ENCODE data around the gene SPATA9. TPM values are rescaled to one million over a fixed set of nuclear protein-coding genes. Genes with fewer than 3 reads are reported as not detected.

SPATA9 gene
- total RNA-seq, 4 donors from 2014 or later = 0.76 TPM; not detected in 3

DNA sequence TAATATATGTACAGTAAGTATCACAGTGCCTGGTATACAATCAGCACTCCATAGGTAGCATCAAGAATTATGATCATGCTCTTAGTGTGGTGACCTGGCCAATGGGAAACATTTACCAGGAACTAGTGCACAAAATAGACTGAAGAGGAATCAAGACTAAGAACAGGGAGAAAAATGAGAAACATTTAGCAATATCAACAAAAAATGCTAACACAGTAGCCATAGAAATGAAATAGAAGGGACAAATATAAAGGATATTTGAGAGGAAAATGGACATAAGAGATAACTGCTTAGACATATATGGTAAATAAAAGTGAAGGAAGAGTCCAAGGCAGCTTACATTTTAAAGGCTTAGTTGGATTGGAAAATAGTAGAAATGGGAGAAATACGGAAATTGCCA lies 16.5 kb upstream of the SPATA9 start:
- no peaks in the 10 kb centered on the region for H3K4me1 ChIP-seq
- no peak overlapping the region for H3K27ac ChIP-seq
- no peak overlapping the region for H3K4me3 ChIP-seq
- no peaks in the 10 kb centered on the region for H3K27me3 ChIP-seq
- TF ChIP-seq, protein P1, sequence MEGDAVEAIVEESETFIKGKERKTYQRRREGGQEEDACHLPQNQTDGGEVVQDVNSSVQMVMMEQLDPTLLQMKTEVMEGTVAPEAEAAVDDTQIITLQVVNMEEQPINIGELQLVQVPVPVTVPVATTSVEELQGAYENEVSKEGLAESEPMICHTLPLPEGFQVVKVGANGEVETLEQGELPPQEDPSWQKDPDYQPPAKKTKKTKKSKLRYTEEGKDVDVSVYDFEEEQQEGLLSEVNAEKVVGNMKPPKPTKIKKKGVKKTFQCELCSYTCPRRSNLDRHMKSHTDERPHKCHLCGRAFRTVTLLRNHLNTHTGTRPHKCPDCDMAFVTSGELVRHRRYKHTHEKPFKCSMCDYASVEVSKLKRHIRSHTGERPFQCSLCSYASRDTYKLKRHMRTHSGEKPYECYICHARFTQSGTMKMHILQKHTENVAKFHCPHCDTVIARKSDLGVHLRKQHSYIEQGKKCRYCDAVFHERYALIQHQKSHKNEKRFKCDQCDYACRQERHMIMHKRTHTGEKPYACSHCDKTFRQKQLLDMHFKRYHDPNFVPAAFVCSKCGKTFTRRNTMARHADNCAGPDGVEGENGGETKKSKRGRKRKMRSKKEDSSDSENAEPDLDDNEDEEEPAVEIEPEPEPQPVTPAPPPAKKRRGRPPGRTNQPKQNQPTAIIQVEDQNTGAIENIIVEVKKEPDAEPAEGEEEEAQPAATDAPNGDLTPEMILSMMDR (IDR thresholded peaks at IDR 0.05 in 4 of 5, conservative IDR thresholded peaks at IDR 0.05 in 1 of 5) = no peak
- no peak for TF ChIP-seq POLR2A (IDR thresholded peaks at IDR 0.05)
- H3K9me3 ChIP-seq = no peaks in the 10 kb centered on the region
- DNase-seq (no peak), ATAC-seq (no peak)
- intact Hi-C loops (cut with DNase I; ENCODE audit: low total_unique reads) (no loop called here), in situ Hi-C loops (cut with MboI; ENCODE audit: low sequenced_read_pairs in 4 of 4) (no loop called here)
- no peaks in the 10 kb centered on the region for H3K36me3 ChIP-seq

DNA sequence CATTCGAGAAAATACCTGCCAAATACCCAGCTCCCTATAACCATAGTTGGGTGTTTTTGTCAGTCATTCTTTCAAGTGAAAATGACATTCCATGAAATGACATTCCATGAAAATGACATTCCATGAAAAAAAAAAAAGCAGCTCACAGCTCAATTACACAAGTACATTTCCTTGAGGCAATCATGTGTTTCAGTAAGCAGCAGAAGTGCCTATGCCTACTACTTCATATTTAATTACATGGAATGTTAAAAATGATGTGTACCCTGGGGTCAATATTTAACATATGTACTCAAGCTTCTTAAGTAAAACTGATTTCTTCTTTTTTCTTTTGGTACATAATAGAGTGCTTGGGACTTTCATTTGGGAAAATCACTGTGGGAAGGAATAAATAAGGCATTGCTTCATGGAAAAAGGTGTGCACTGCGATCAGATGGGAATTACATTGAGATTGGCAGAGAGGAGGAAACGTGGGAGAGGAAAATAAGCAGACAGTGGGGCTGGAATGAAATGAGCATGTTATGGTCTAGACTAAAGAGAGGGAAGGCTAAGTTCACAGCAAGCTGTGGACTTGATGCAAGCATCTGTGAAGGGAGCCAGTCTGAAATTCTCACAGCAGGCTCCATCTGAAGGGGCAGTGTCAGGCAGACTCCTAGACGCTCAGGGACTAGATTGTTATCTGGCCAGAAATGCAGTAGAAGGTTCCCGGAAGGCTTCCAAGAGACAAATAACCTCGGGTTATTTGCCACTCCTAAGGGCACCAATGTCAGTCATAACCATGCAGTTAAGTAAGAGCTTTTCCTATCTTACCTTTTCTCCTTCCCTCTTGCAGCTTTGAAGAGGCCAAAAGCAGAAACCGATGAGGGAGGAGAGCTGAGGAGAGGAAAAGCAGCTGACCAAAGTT lies 15.2 kb upstream of the SPATA9 start:
- Histone ChIP-seq H3K4me3 (no peak overlapping the region), H3K9me3 (no peaks in the 10 kb centered on the region), H3K36me3 (no peaks in the 10 kb centered on the region), H3K4me1 (no peaks in the 10 kb centered on the region), H3K27me3 (no peaks in the 10 kb centered on the region), H3K27ac (no peak overlapping the region)
- DNase-seq = no peak
- in situ Hi-C loops (cut with MboI; ENCODE audit: low sequenced_read_pairs in 4 of 4) (no loop called here), intact Hi-C loops (cut with DNase I; ENCODE audit: low total_unique reads) (no loop called here)
- TF ChIP-seq, protein P1 (IDR thresholded peaks at IDR 0.05 in 4 of 5, conservative IDR thresholded peaks at IDR 0.05 in 1 of 5) = no peak
- TF ChIP-seq POLR2A (IDR thresholded peaks at IDR 0.05) = no peak
- ATAC-seq = no peak

DNA sequence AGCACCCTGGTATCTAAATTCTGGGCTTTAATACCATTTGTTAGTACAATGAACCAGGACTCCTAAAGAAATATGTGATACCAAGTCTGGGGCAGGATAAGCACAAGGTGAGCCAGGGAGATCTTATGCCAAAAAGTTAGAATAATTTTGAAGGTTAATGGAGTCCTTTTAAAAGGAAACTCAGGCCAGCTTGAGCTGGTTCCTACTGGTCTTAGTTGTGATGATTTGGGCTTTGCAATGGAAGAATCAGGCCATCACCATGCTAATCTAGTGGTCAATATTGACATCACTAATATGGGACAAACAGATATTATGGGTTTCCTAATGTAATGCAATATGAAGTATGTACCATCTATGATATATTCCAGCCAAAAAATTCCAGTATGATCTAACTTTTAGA lies 7.5 kb upstream of the SPATA9 start:
- no peak overlapping the region for H3K4me3 ChIP-seq
- no peaks in the 10 kb centered on the region for H3K36me3 ChIP-seq
- TF ChIP-seq, protein P1 (IDR thresholded peaks at IDR 0.05 in 4 of 5, conservative IDR thresholded peaks at IDR 0.05 in 1 of 5) = no peak
- no peak for TF ChIP-seq POLR2A (IDR thresholded peaks at IDR 0.05)
- H3K27ac ChIP-seq = no peak overlapping the region
- in situ Hi-C loops (cut with MboI; ENCODE audit: low sequenced_read_pairs in 4 of 4) (no loop called here), intact Hi-C loops (cut with DNase I; ENCODE audit: low total_unique reads) (no loop called here)
- no peaks in the 10 kb centered on the region for H3K9me3 ChIP-seq
- ATAC-seq (no peak), DNase-seq (no peak)
- no peaks in the 10 kb centered on the region for H3K4me1 ChIP-seq
- H3K27me3 ChIP-seq = no peaks in the 10 kb centered on the region

DNA sequence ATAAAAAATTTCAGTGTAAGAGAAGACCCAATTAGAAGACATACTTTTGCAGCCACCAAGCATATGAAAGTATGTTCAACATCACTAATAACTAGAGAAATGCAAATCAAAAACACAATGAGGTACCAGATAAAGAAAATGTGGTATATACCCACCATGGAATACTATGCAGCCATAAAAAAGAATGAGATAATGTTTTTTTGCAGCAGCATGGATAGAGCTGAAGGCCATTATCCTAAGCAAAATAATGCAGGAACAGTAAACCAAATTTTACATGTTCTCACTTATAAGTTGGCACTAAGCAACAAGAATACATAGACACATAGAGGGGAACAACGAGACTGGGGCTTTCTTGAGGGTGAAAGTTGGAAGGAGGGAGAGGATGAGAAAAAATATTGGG lies 6.9 kb upstream of the SPATA9 start:
- Histone ChIP-seq H3K4me1 (no peaks in the 10 kb centered on the region), H3K4me3 (no peak overlapping the region), H3K36me3 (no peaks in the 10 kb centered on the region), H3K27me3 (no peaks in the 10 kb centered on the region), H3K9me3 (no peaks in the 10 kb centered on the region), H3K27ac (no peak overlapping the region)
- no peak for DNase-seq
- ATAC-seq = no peak
- no peak for TF ChIP-seq POLR2A (IDR thresholded peaks at IDR 0.05)
- TF ChIP-seq, protein P1 (IDR thresholded peaks at IDR 0.05 in 4 of 5, conservative IDR thresholded peaks at IDR 0.05 in 1 of 5) = no peak
- intact Hi-C loops (cut with DNase I; ENCODE audit: low total_unique reads) (no loop called here), in situ Hi-C loops (cut with MboI; ENCODE audit: low sequenced_read_pairs in 4 of 4) (no loop called here)
